Measurements from ENCODE around the gene DDX41. TPM values are rescaled to one million over a fixed set of nuclear protein-coding genes. Genes with fewer than 3 reads are reported as not detected.

DDX41 gene
- polyA plus RNA-seq, 1 experiment: 71.8 TPM

DNA sequence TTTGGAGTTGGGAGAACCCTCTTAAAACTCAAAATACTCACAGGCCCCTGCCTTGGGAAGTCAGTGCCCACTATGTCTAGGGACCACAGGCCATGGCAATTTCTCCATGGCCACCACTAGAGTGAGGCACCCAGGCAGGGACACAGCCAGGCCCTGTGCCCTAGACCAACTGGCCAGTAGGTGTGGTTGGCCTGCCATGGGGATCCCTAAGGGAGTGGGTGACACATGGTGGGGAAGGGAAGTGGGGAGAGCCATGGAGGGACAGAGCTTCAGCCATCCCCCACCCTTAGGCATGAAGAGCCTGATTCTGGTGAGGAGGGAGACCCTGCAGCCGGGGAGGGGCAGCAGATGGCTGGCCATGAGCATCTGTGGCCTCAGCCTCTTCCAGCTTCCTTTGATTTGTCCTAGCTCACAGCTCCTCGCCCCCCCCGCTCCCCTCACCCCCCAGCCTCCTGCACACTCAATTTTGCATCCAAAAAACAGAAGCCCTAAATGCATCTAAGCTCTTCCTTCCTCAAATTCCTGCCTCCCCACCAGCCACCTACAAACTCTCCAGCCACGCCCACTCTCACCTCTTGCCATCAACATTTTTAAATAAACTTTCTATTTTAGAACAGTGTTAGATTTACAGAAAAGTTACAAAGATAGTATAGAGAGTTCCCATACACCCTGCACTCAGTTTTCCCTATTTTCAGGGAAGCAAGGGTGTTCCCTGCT is 41.8 kb downstream of the DDX41 start:
- no peak for DNase-seq (ENCODE audit: low read depth, low spot score)
- H3K9me3 ChIP-seq (ENCODE audit: control insufficient read depth, insufficient read depth, low read length): no peaks in the 10 kb centered on the region; the same call in 1 of the 2 replicates
- H3K27me3 ChIP-seq (ENCODE audit: control insufficient read depth, insufficient read depth, low read length): no peaks in the 10 kb centered on the region
- no peak overlapping the region for H3K4me3 ChIP-seq (ENCODE audit: low read depth, low read length)
- TF ChIP-seq, protein P1, sequence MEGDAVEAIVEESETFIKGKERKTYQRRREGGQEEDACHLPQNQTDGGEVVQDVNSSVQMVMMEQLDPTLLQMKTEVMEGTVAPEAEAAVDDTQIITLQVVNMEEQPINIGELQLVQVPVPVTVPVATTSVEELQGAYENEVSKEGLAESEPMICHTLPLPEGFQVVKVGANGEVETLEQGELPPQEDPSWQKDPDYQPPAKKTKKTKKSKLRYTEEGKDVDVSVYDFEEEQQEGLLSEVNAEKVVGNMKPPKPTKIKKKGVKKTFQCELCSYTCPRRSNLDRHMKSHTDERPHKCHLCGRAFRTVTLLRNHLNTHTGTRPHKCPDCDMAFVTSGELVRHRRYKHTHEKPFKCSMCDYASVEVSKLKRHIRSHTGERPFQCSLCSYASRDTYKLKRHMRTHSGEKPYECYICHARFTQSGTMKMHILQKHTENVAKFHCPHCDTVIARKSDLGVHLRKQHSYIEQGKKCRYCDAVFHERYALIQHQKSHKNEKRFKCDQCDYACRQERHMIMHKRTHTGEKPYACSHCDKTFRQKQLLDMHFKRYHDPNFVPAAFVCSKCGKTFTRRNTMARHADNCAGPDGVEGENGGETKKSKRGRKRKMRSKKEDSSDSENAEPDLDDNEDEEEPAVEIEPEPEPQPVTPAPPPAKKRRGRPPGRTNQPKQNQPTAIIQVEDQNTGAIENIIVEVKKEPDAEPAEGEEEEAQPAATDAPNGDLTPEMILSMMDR (IDR thresholded peaks at IDR 0.05; ENCODE audit: low read depth, low read length): no peak
- ChIA-PET POLR2A (interaction anchor here (0.5 to 13.1 kb wide), 3 partner anchors 15 to 24 kb away, joined by 3 to 230 read pairs (median 7); partner anchors contain the start of gene PDLIM7), CTCF (interaction anchor here (3.0 kb wide), 1 partner anchor 18 kb away, joined by 11 read pairs; no protein-coding TSS in a partner anchor)
- peak overlapping the region; percentile 31 for H3K27ac ChIP-seq (ENCODE audit: low read depth, low read length)

DNA sequence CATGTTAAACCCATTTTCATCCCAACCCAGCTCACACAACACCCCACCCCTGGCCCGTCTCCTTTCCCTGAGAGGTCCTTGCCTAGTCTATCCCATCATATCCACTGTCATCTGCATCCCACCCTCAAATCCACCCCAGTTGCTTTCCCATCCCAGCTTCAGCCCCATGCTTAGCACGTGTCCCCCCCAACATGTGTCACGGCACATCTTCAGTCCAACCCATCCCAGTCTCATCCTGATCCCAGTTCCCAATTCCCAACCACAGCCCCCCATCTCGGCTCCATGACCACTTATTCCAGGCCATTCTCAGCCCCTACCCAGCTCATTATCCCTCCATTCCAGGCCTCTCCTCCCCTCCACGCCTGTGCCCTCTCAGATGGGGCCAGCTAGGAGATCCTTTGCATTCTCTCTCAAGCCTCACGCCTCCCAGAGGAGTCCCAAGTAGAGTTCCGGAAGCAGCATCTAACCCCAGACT is 42.7 kb downstream of the DDX41 start:
- ChIA-PET CTCF (interaction anchor here (0.9 to 3.0 kb wide), 3 partner anchors 17 to 27 kb away, joined by 3 to 11 read pairs (median 4); no protein-coding TSS in a partner anchor), POLR2A (interaction anchor here (1.3 to 13.1 kb wide), 2 partner anchors 14 to 18 kb away, joined by 3 to 230 read pairs; partner anchors contain the start of gene PDLIM7)
- TF ChIP-seq, protein P1 (IDR thresholded peaks at IDR 0.05; ENCODE audit: low read depth, low read length): no peak
- no peak overlapping the region for H3K27ac ChIP-seq (ENCODE audit: low read depth, low read length)
- peak overlapping the region; percentile 34; the same call in 1 of the 2 replicates for H3K4me3 ChIP-seq (ENCODE audit: low read depth, low read length)
- no peaks in the 10 kb centered on the region; the same call in 1 of the 2 replicates for H3K9me3 ChIP-seq (ENCODE audit: control insufficient read depth, insufficient read depth, low read length)
- H3K27me3 ChIP-seq (ENCODE audit: control insufficient read depth, insufficient read depth, low read length): no peaks in the 10 kb centered on the region
- DNase-seq (ENCODE audit: low read depth, low spot score): no peak

GRCh38 chr5:177473443-177474001 is 43.2 kb downstream of the DDX41 start, which contains the start of gene DBN1:
Gene DBN1, minus strand, starts transcription at chr5:177473634. Its CDS starts 113 bp downstream, at chr5:177473521.
- TF ChIP-seq, protein P1 (IDR thresholded peaks at IDR 0.05; ENCODE audit: low read depth, low read length): no peak
- POLR2A ChIA-PET: interaction anchor here (13.1 kb wide), 1 partner anchor 19 kb away, joined by 230 read pairs; the partner anchor contains the start of gene PDLIM7
- CTCF ChIA-PET: interaction anchor here (0.9 to 3.0 kb wide), 3 partner anchors 16 to 28 kb away, joined by 3 to 11 read pairs (median 4); no protein-coding TSS in a partner anchor
- no peak for DNase-seq (ENCODE audit: low read depth, low spot score)
- Histone ChIP-seq H3K4me3 (ENCODE audit: low read depth, low read length) (peak within 1 kb of the TSS; percentile 92), H3K27me3 (ENCODE audit: control insufficient read depth, insufficient read depth, low read length) (no peaks in the 10 kb centered on the region), H3K9me3 (ENCODE audit: control insufficient read depth, insufficient read depth, low read length) (no peaks in the 10 kb centered on the region; the same call in 1 of the 2 replicates), H3K27ac (ENCODE audit: low read depth, low read length) (peak within 1 kb of the TSS; percentile 68)

GRCh38 chr5:177472460-177473442 is 44.0 kb downstream of the DDX41 start:
- TF ChIP-seq, protein P1 (IDR thresholded peaks at IDR 0.05; ENCODE audit: low read depth, low read length): no peak
- Histone ChIP-seq H3K27ac (ENCODE audit: low read depth, low read length) (peak overlapping the region; percentile 68), H3K4me3 (ENCODE audit: low read depth, low read length) (peak overlapping the region; percentile 92), H3K27me3 (ENCODE audit: control insufficient read depth, insufficient read depth, low read length) (no peaks in the 10 kb centered on the region), H3K9me3 (ENCODE audit: control insufficient read depth, insufficient read depth, low read length) (no peaks in the 10 kb centered on the region; the same call in 1 of the 2 replicates)
- ChIA-PET POLR2A (interaction anchor here (0.9 to 13.1 kb wide), 7 partner anchors 7 to 25 kb away, joined by 3 to 230 read pairs (median 9); partner anchors contain the start of gene PDLIM7), CTCF (interaction anchor here (1.8 to 3.0 kb wide), 5 partner anchors 15 to 83 kb away, joined by 4 to 12 read pairs (median 9); no protein-coding TSS in a partner anchor)
- no peak for DNase-seq (ENCODE audit: low read depth, low spot score)

Measured in AG04450 (cell line).